CD4-positive, CD25-positive, alpha-beta regulatory T cell (primary cell): ENCODE data around the gene SERTAD1. TPM values are rescaled to one million over a fixed set of nuclear protein-coding genes. Genes with fewer than 3 reads are reported as not detected.

Experiments
- ATAC-seq, 2 donors: fragments of 150-1000 bp; cut with Tn5 transposase; one replicate each; pipeline ENCODE4 v1.10.0; 2021; ENCODE audit warnings: low read depth in 2 of 2, moderate number of reproducible peaks in 2 of 2, moderate library complexity in 1 of 2
- DNase-seq, 3 donors: peaks; one replicate each; pipeline versions ENCODE4 v3.0.0 to v3.0.0-alpha.2; 2012 to 2022; ENCODE audit warnings: mixed read lengths in 1 of 3
- H3K27ac ChIP-seq: one replicate; pipeline ENCODE4 v1.7.0; 2013; ENCODE audit warnings: mild to moderate bottlenecking, low read length; ENCODE audit not compliant: insufficient read depth, poor library complexity, severe bottlenecking
- H3K27me3 ChIP-seq: one replicate; pipeline ENCODE4 v1.7.0; 2013; ENCODE audit warnings: low read length; ENCODE audit not compliant: control insufficient read depth, insufficient read depth
- H3K36me3 ChIP-seq: one replicate; pipeline ENCODE4 v1.7.0; 2013; ENCODE audit warnings: mild to moderate bottlenecking, low read length, moderate library complexity; ENCODE audit not compliant: control insufficient read depth, insufficient read depth
- H3K4me1 ChIP-seq: 2 replicates; pipeline ENCODE4 v1.7.0; 2013; ENCODE audit warnings: mild to moderate bottlenecking, low read length; ENCODE audit not compliant: insufficient read depth, control insufficient read depth, poor library complexity, severe bottlenecking
- H3K4me3 ChIP-seq: one replicate; pipeline ENCODE4 v1.7.0; 2013; ENCODE audit warnings: low read depth, mild to moderate bottlenecking, low read length, moderate library complexity
- H3K9me3 ChIP-seq, 2 experiments: 1 replicate in 1 of 2; 2 replicates in 1 of 2; pipeline ENCODE4 v1.7.0; 2013; ENCODE audit warnings: low read length in 2 of 2, mild to moderate bottlenecking in 1 of 2, moderate library complexity in 1 of 2; ENCODE audit not compliant: control insufficient read depth in 2 of 2
- H3K27ac Mint-ChIP-seq, 3 donors: one replicate each; pipeline ENCODE4 v1.8.0; 2020 to 2022; ENCODE audit warnings: mild to moderate bottlenecking in 3 of 3, mixed read lengths in 3 of 3, moderate library complexity in 2 of 3
- H3K27me3 Mint-ChIP-seq: one replicate; pipeline ENCODE4 v1.8.0; 2022; ENCODE audit warnings: mild to moderate bottlenecking, mixed read lengths
- H3K36me3 Mint-ChIP-seq: one replicate; pipeline ENCODE4 v1.8.0; 2020; ENCODE audit warnings: mixed read lengths
- H3K4me1 Mint-ChIP-seq, 4 donors: one replicate each; pipeline ENCODE4 v1.8.0; 2020 to 2022; ENCODE audit warnings: mixed read lengths in 4 of 4, mild to moderate bottlenecking in 1 of 4
- H3K4me3 Mint-ChIP-seq, 4 donors: one replicate each; pipeline ENCODE4 v1.8.0; 2020 to 2022; ENCODE audit warnings: mild to moderate bottlenecking in 4 of 4, mixed read lengths in 4 of 4, moderate library complexity in 3 of 4
- H3K9me3 Mint-ChIP-seq, 7 donors: one replicate each; pipeline ENCODE4 v1.8.0; 2020 to 2022; ENCODE audit warnings: mixed read lengths in 7 of 7, mild to moderate bottlenecking in 3 of 7, moderate library complexity in 2 of 7
- polyA plus RNA-seq, 4 donors: library from polyadenylated mRNA; unstranded; fragments of 300-500 nt; fragmentation: Illumina TruSeq; gene quantifications; one replicate each; pipeline ENCODE4 v1.2.3, GENCODE V29; 2021
- total RNA-seq: library from RNA; stranded (reverse); gene quantifications from one replicate; pipeline ENCODE4 v1.2.3, GENCODE V29; 2022

SERTAD1 gene
- total and polyA plus RNA-seq, 5 donors from 2014 or later: 5.5 to 17.0 (median 6.1) TPM

DNA sequence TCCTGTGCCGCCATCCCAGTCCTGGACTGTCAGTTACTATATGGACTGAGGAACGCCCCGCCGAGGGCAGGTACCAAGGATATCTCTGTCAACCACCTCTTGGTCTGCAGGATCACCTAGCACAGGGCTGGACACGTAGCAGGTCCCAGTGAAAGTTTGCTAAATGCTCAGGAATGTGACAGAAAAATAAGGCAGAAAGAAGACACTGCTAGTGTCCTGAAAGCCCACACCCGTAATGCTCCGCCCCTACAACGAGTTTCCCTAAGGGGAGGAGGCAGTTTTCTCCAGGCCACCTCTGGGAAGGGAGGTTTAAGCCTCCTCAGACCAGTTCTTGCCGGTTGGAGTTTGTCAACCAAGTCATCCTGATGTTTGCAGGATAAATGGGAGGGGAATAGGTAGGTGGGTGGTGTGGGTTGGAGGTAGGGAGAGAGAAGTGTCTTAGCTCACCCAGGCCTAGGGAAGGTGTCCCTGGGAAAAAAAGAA is 20.0 kb upstream of the SERTAD1 start:
- Mint-ChIP-seq H3K4me3 (peak overlapping the region; percentile 69 to 99 (median 70)), H3K27ac (peak overlapping the region in 1 of 3 donors; percentile 62), H3K4me1 (peaks cover 9 to 22% (median 15%) of the 10 kb centered on the region in 4 donors), H3K36me3 (peaks cover 3% of the 10 kb centered on the region), H3K27me3 (peaks cover 6% of the 10 kb centered on the region), H3K9me3 (no peaks in the 10 kb centered on the region)
- Histone ChIP-seq H3K4me3 (no peak overlapping the region), H3K27ac (no peak overlapping the region), H3K27me3 (no peaks in the 10 kb centered on the region), H3K4me1 (peaks cover 5% of the 10 kb centered on the region), H3K9me3 (no peaks in the 10 kb centered on the region), H3K36me3 (peaks cover 11% of the 10 kb centered on the region)
- DNase-seq (no peak), ATAC-seq (no peak)

- H3K4me1 Mint-ChIP-seq: peaks cover 9 to 22% (median 15%) of the 10 kb centered on the region in 4 donors
- no peaks in the 10 kb centered on the region for H3K9me3 ChIP-seq
- peaks cover 6% of the 10 kb centered on the region for H3K27me3 Mint-ChIP-seq
- H3K27ac Mint-ChIP-seq: peak overlapping the region in 2 of 3 donors; percentile 93 to 96
- peaks cover 14% of the 10 kb centered on the region for H3K36me3 ChIP-seq
- peak overlapping the region; percentile 77 for H3K27ac ChIP-seq
- ATAC-seq: no peak
- H3K27me3 ChIP-seq: no peaks in the 10 kb centered on the region
- H3K36me3 Mint-ChIP-seq: peaks cover 10% of the 10 kb centered on the region
- H3K4me3 ChIP-seq: peak overlapping the region; percentile 88
- no peak for DNase-seq
- peak overlapping the region; percentile 97 to 100 (median 98) for H3K4me3 Mint-ChIP-seq
- peaks cover 5% of the 10 kb centered on the region for H3K4me1 ChIP-seq
- no peaks in the 10 kb centered on the region for H3K9me3 Mint-ChIP-seq
These were observed 19.1 kb upstream of the SERTAD1 start for GRCh38 chr19:40444825-40445312.

- H3K36me3 Mint-ChIP-seq: peaks cover 6% of the 10 kb centered on the region
- peaks cover 6% of the 10 kb centered on the region for H3K27me3 Mint-ChIP-seq
- peak within 1 kb of the TSS; percentile 97 to 100 (median 98) for H3K4me3 Mint-ChIP-seq
- Histone ChIP-seq H3K36me3 (peaks cover 14% of the 10 kb centered on the region), H3K27me3 (no peaks in the 10 kb centered on the region), H3K27ac (peak within 1 kb of the TSS; percentile 77), H3K4me1 (peaks cover 5% of the 10 kb centered on the region), H3K9me3 (no peaks in the 10 kb centered on the region), H3K4me3 (peak within 1 kb of the TSS; percentile 99)
- ATAC-seq (peak; percentile 68 to 73), DNase-seq (peak; percentile 93 to 97 (median 97))
- H3K9me3 Mint-ChIP-seq: no peaks in the 10 kb centered on the region
- peaks cover 9 to 24% (median 18%) of the 10 kb centered on the region in 4 donors for H3K4me1 Mint-ChIP-seq
- peak within 1 kb of the TSS; percentile 93 to 97 (median 96) for H3K27ac Mint-ChIP-seq
These were observed 18.4 kb upstream of the SERTAD1 start, which contains the start of gene SERTAD3 for GRCh38 chr19:40444000-40444824. SERTAD3 (minus strand) TSS chr19:40444335; CDS start chr19:40442080, 2,255 bp downstream.

DNA sequence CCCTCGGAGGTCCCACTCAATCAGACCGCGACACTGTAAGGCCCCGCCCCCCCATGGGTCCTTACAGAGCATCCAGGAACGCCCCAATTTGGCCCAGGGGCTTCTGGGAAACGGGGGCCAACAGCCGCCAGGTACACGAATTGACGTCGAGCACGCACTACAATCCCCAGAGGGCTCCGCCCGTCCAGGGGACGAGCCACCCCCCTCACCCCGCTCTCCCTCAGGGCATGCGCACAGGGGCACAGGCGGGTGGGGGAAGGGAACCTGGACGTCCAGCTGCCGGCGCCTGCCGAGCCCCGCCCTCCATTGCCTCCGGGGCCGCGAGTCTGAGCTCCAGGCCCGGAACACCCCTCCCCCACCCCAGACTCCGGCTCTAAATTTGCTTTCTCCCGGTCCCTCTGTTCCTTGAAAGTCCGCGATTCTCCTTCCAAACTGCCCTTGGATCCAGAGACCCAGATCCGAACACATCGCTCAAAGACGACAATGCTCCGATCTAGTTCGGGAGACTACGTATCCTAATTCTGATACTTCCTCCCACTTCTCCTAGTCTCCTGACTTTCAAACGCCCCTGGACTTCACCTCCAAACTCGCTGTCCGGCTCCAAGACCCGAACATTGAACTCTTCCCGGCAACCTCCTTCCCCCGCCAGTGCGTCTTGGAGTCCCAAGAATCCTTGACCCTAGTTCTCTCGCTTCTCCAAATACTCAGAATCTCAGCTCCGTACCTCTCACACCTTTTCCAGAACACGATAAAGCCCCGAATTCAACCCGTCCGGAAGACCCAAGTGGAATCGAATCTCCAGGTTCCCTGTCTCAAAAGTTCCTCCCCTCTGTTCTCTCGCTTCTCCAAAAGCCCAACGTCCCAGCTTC is 17.6 kb upstream of the SERTAD1 start:
- peak overlapping the region; percentile 99 for H3K4me3 ChIP-seq
- H3K36me3 ChIP-seq: peaks cover 14% of the 10 kb centered on the region
- ATAC-seq (peak; percentile 82), DNase-seq (peak; percentile 99 to 100 (median 99))
- Mint-ChIP-seq H3K4me3 (peak overlapping the region; percentile 97 to 100 (median 98)), H3K27ac (peak overlapping the region; percentile 93 to 97 (median 96)), H3K9me3 (no peaks in the 10 kb centered on the region), H3K27me3 (peaks cover 6% of the 10 kb centered on the region), H3K36me3 (peaks cover 7% of the 10 kb centered on the region), H3K4me1 (peaks cover 9 to 24% (median 18%) of the 10 kb centered on the region in 4 donors)
- H3K9me3 ChIP-seq: no peaks in the 10 kb centered on the region
- H3K27me3 ChIP-seq: no peaks in the 10 kb centered on the region
- H3K27ac ChIP-seq: peak overlapping the region; percentile 77
- H3K4me1 ChIP-seq: peaks cover 5% of the 10 kb centered on the region

DNA sequence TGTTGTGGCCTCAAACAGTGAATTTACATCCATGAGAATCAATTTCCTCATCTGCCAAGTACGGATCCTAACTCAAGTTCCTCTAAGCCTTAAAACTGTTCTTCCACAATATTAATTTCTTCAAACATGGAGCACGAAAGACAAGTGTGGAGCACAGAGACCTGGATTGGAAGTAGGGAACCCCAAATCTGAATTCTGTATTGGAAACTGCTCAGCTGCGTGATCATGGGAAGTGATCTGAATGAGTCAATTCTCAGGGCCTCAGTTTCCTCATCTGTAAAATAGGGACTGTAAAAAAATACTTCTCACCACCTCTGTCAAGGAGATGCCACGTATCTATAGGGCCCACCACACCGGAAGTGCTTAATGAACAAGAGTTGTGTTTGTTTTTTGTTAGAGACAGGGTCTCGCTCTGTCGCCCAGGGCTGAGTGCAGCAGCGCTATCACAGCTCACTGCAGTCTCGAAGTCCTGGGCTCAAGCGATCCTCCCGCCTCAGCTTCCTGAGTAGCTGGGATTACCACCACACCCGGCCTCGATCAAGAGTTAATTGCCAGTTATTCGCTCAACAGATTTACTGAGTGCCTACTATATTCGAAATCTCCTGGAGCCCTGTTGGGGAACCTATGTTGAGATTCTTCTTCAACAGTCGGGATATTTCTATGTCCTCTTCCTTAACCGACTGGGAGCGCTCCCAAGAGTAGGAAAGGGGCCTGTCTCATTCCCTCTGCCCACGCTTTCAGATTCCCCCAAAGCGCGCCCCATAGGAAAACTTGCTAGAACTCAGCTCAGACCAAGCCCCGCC is 16.7 kb upstream of the SERTAD1 start:
- peak overlapping the region; percentile 78 for H3K4me3 ChIP-seq
- Mint-ChIP-seq H3K9me3 (no peaks in the 10 kb centered on the region), H3K27me3 (peaks cover 6% of the 10 kb centered on the region), H3K36me3 (peaks cover 9% of the 10 kb centered on the region), H3K4me1 (peaks cover 9 to 24% (median 18%) of the 10 kb centered on the region in 4 donors), H3K4me3 (peak overlapping the region; percentile 97 to 100 (median 98)), H3K27ac (peak overlapping the region; percentile 93 to 96 (median 95))
- H3K36me3 ChIP-seq: peaks cover 14% of the 10 kb centered on the region
- no peaks in the 10 kb centered on the region for H3K27me3 ChIP-seq
- no peak for ATAC-seq
- H3K4me1 ChIP-seq: peaks cover 5% of the 10 kb centered on the region
- no peak for DNase-seq
- peak overlapping the region; percentile 77 for H3K27ac ChIP-seq
- no peaks in the 10 kb centered on the region for H3K9me3 ChIP-seq

- ATAC-seq (no peak), DNase-seq (no peak)
- Histone ChIP-seq H3K4me1 (peaks cover 5% of the 10 kb centered on the region), H3K36me3 (peaks cover 14% of the 10 kb centered on the region), H3K27me3 (no peaks in the 10 kb centered on the region), H3K27ac (peak overlapping the region; percentile 77), H3K9me3 (no peaks in the 10 kb centered on the region), H3K4me3 (peak overlapping the region; percentile 78)
- H3K27me3 Mint-ChIP-seq: peaks cover 6% of the 10 kb centered on the region
- peaks cover 9 to 24% (median 18%) of the 10 kb centered on the region in 4 donors for H3K4me1 Mint-ChIP-seq
- peak overlapping the region; percentile 46 to 100 (median 98) for H3K4me3 Mint-ChIP-seq
- peaks cover 9% of the 10 kb centered on the region for H3K36me3 Mint-ChIP-seq
- H3K9me3 Mint-ChIP-seq: no peaks in the 10 kb centered on the region
- peak overlapping the region; percentile 57 to 96 (median 93) for H3K27ac Mint-ChIP-seq
These were observed 16.0 kb upstream of the SERTAD1 start for GRCh38 chr19:40441719-40442253.
